ENCODE measurements around the gene ZC3H4.
"Not testable (repeated sequence)": the region's sequence is repeated elsewhere in the genome, so short reads cannot be mapped to it uniquely, and the experiment has no call there.

ZC3H4 gene

GRCh38 chr19:47084879-47085439, 28.6 kb downstream of the ZC3H4 start:
- DNase-seq (ENCODE audit: low spot score) = no peak

- no peak for DNase-seq (ENCODE audit: low spot score)
Measured at GRCh38 chr19:47082493-47082892, 31.1 kb downstream of the ZC3H4 start.

GRCh38 chr19:47081095-47081494, 32.5 kb downstream of the ZC3H4 start:
- DNase-seq (ENCODE audit: low spot score) = no peak

GRCh38 chr19:47078351-47078750, 35.2 kb downstream of the ZC3H4 start:
- DNase-seq (ENCODE audit: low spot score) = not testable (repeated sequence)

- DNase-seq (ENCODE audit: low spot score) = no peak
Measured at GRCh38 chr19:47075941-47076340, 37.6 kb downstream of the ZC3H4 start.

- no peak for DNase-seq (ENCODE audit: low spot score)
Measured at GRCh38 chr19:47075179-47075810, 38.3 kb downstream of the ZC3H4 start.

- DNase-seq (ENCODE audit: low spot score) = no peak
Measured at GRCh38 chr19:47074621-47075020, 39.0 kb downstream of the ZC3H4 start.

- no peak for DNase-seq (ENCODE audit: low spot score)
Measured at GRCh38 chr19:47073574-47073973, 40.0 kb downstream of the ZC3H4 start.

- DNase-seq (ENCODE audit: low spot score) = no peak
Measured at GRCh38 chr19:47072323-47072722, 41.3 kb downstream of the ZC3H4 start.

- no peak for DNase-seq (ENCODE audit: low spot score)
Measured at GRCh38 chr19:47071731-47072130, 41.8 kb downstream of the ZC3H4 start.

- DNase-seq (ENCODE audit: low spot score) = no peak
Measured at GRCh38 chr19:47070756-47071155, 42.8 kb downstream of the ZC3H4 start.

- DNase-seq (ENCODE audit: low spot score) = no peak
Measured at GRCh38 chr19:47069795-47070194, 43.8 kb downstream of the ZC3H4 start.

- DNase-seq (ENCODE audit: low spot score) = no peak
Measured at GRCh38 chr19:47068876-47069406, 44.6 kb downstream of the ZC3H4 start.

GRCh38 chr19:47068246-47068645, 45.3 kb downstream of the ZC3H4 start:
- DNase-seq (ENCODE audit: low spot score) = no peak

- DNase-seq (ENCODE audit: low spot score) = no peak
Measured at GRCh38 chr19:47067215-47067847, 46.2 kb downstream of the ZC3H4 start.

GRCh38 chr19:47066376-47067214, 47.0 kb downstream of the ZC3H4 start:
- DNase-seq (ENCODE audit: low spot score) = no peak

- no peak for DNase-seq (ENCODE audit: low spot score)
Measured at GRCh38 chr19:47065242-47065641, 48.3 kb downstream of the ZC3H4 start.

- DNase-seq (ENCODE audit: low spot score) = no peak
Measured at GRCh38 chr19:47063874-47064273, 49.7 kb downstream of the ZC3H4 start.

GRCh38 chr19:47058621-47059022, 55.0 kb downstream of the ZC3H4 start:
- DNase-seq (ENCODE audit: low spot score) = no peak

GRCh38 chr19:47057328-47057727, 56.2 kb downstream of the ZC3H4 start:
- DNase-seq (ENCODE audit: low spot score) = no peak

- no peak for DNase-seq (ENCODE audit: low spot score)
Measured at GRCh38 chr19:47056411-47056810, 57.2 kb downstream of the ZC3H4 start.

- not testable (repeated sequence) for DNase-seq (ENCODE audit: low spot score)
Measured at GRCh38 chr19:47050562-47050961, 63.0 kb downstream of the ZC3H4 start.

Measured in AG08395 (cell line).